ENCODE results near the gene MYH15.

Gene MYH15

GRCh38 chr3:108472001-108472591 is 38.3 kb downstream of the MYH15 start:
- no peak for DNase-seq (ENCODE audit: low read depth in 1 of 2, low spot score in 1 of 2)

DNA sequence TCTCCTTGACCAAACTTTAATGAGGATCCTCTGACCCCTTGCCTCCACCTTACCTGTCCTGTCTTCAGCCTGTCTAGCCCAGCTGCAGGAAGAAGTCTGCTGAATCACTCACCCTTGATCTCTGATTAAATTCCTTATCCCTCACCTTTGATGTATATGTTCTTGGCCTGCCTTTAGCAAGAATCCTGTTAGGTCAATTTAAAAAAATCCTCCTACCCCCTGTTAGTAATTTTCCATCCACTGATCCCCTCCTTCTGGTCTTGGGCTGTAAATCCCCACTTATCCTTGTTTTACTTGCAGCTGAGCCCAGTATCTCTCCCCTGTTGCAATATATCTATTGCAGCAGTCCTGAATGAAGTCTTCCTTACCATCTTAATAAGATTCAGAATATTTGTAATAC is 39.0 kb downstream of the MYH15 start:
- DNase-seq (ENCODE audit: low read depth in 1 of 2, low spot score in 1 of 2) = no peak

DNA sequence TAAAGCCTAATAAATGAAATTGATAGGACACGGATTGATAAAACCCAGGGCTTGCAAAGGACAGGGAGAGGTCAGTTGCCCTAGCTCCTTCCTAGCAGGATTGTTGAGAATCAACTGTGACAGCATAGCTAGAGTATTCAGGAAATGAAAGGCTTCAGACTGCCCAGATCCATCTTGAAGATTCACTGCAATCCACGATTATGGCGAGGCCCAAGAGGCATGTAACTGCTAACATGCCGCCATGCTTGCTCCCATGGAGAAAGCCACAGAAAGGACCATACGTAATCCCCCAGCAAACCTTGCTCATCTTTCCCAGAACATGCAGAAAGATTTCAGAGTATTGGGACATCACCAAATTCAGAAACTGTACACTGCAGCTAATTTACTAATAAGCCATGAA is 41.3 kb downstream of the MYH15 start:
- DNase-seq (ENCODE audit: low read depth in 1 of 2, low spot score in 1 of 2) = no peak

GRCh38 chr3:108468577-108468976 is 41.8 kb downstream of the MYH15 start:
- no peak for DNase-seq (ENCODE audit: low read depth in 1 of 2, low spot score in 1 of 2)

DNA sequence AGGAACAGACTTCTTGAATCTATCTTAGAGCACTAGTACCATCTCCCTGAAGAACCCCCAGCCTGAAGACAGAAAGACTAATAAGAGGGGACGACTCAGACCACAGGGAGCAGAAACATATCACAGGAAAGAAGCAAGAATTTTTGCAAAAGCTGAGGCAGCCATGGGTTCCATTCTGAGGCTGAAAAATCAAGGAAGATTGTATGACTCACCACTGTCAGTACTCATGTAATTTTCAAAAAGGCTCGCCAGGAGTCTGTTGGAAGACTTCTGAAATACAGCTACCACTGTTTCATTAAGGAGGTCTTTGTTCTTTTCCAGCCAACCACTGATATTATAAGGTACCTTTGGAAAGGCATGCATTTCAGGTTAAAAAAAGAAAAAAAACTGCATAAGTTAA is 47.5 kb downstream of the MYH15 start:
- no peak for DNase-seq (ENCODE audit: low read depth in 1 of 2, low spot score in 1 of 2)

DNA sequence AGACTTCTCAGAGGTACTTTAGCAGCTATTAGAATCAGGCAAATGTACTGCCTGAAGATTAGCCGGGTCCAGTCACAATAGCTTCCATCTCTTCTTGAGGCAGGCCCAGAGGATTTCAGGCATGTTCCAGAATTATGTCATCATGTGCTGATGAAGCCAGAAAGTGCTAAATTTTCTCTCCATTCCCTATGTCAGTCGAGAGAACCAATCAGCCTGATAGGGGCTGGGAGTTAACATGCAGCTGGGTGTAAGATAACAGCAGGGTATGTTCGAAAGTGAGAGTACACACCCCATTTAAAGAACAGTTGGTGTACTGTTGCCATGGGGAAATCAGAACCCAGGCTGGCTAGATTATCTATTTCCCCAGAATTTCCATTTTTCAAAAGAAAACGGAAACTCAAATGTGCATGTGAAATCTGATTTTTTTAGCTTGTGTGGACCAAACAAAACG is 48.7 kb downstream of the MYH15 start:
- no peak for DNase-seq (ENCODE audit: low read depth in 1 of 2, low spot score in 1 of 2)

DNA sequence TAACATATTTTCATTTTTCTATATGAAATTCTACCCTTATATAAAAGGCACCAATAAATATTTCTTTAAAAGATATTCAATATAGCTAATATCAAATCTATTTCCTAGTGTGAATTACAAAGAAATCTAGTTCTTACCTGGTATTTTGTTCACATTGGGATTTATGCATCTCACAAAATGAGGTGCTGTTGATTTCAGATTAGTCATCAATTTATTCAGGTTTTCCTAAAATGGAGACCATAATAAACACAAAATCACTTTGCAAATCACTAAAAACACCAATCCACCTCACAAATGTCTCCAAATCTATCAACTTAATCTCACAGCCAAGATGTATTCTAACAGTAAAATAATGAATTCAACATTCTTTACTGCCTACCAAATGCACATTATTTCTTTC is 51.2 kb downstream of the MYH15 start:
- DNase-seq (ENCODE audit: low read depth in 1 of 2, low spot score in 1 of 2) = no peak

- DNase-seq (ENCODE audit: low read depth in 1 of 2, low spot score in 1 of 2) = no peak
Observed at GRCh38 chr3:108455212-108455705, 55.1 kb downstream of the MYH15 start.

DNA sequence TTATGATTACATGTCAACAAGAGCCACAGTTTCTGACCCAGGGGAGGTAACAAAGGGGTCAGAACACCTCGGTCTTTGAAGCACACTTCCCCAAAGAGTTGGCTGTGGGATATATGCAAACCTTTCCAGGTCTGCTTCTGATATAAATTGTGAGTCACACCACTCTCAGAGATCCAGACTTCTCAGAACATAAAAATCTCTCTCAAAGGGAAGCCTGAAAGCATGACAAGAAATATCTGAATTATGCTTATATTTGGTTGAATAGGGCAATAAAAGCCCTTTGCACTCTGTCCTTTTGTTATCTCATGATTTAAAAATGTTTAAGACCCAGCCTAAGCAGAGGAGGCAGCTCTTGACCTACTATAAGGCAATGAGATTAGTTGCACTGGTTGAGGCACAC is 56.8 kb downstream of the MYH15 start:
- no peak for DNase-seq (ENCODE audit: low read depth in 1 of 2, low spot score in 1 of 2)

DNA sequence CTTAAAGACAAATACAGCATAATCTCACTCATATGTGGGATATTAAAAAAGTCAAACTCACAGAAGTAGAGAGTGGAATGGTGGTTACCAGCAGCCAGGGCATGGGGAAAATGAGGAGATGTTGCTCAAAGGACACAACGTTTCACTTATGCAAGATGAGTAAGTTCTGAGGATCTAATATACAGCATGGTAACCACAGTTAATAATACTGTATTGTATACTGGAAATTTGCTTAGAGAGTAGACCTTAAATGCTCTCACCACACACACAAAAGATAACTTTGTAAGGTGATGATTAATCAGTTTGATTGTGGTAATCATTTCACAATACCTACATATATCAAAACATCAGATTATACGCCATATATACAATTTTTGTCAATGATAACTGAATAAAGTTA is 60.0 kb downstream of the MYH15 start:
- DNase-seq (ENCODE audit: low read depth in 1 of 2, low spot score in 1 of 2) = no peak

- DNase-seq (ENCODE audit: low read depth in 1 of 2, low spot score in 1 of 2) = no peak
Observed at GRCh38 chr3:108448593-108448992, 61.8 kb downstream of the MYH15 start.

GRCh38 chr3:108447096-108447847 is 63.1 kb downstream of the MYH15 start:
- no peak for DNase-seq (ENCODE audit: low read depth in 1 of 2, low spot score in 1 of 2)

DNA sequence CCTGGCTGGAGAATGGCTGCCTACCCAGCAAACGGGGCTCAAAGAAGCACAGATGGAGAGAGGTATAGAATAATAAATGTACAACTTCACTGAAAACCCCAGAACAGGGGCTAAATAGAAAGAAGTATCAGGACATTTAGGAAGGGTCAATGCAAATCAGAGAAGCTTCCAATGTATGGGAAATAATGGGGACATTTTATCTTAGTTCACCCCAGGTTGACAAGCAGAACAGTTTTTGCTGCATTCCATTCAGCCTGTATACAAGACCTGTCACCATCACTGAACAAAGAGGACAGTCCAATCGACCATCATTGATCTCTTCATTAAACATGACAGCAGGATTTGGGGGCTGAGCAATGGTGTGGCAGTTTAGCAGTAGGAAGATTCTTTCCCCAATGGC is 68.1 kb downstream of the MYH15 start:
- DNase-seq (ENCODE audit: low read depth in 1 of 2, low spot score in 1 of 2) = no peak

DNA sequence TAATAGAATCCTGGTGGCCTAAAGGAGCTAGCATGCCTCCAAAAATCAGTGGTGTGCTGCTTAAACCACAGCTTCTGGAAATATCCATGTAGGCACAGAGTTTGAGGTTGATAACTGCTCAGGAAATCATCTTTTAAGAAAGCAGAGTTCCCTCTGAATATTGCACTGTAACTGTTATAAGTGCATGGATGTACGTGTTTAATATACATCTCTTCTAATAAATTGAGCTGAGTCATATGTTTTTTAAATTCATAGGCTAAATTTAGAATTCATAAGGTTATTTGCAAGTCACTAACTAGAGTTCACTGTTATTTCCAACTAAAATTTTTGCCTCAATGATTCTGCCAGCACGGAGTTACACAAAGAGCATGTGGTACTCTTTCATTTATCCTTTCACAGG is 68.9 kb downstream of the MYH15 start:
- no peak for DNase-seq (ENCODE audit: low read depth in 1 of 2, low spot score in 1 of 2)

- DNase-seq (ENCODE audit: low read depth in 1 of 2, low spot score in 1 of 2) = no peak
Observed at GRCh38 chr3:108441071-108441507, 69.3 kb downstream of the MYH15 start.

DNA sequence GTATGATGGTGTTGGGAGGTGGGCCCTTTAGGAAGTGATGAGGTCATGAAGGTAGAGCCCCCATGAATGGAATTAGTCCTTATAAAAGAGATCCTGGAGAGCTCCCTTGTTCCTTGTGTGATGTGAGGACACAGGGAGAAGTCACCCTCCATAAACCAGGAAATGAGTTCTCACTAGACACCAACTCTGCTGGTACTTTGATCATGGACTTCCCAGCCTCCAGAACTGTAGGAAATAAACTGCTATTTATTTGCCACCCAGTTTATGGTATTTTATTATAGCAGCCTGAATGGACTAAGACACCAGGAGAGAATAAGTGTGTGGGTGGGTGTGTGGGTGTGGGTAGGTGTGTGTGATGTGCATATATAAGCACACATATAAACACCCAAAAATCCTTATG is 71.9 kb downstream of the MYH15 start:
- no peak for DNase-seq (ENCODE audit: low read depth in 1 of 2, low spot score in 1 of 2)

GRCh38 chr3:108437439-108437838 is 73.0 kb downstream of the MYH15 start:
- DNase-seq (ENCODE audit: low read depth in 1 of 2, low spot score in 1 of 2) = no peak

GRCh38 chr3:108433928-108434327 is 76.5 kb downstream of the MYH15 start:
- no peak for DNase-seq (ENCODE audit: low read depth in 1 of 2, low spot score in 1 of 2)

- DNase-seq (ENCODE audit: low read depth in 1 of 2, low spot score in 1 of 2) = no peak
Observed at GRCh38 chr3:108432431-108432830, 78.0 kb downstream of the MYH15 start.

DNA sequence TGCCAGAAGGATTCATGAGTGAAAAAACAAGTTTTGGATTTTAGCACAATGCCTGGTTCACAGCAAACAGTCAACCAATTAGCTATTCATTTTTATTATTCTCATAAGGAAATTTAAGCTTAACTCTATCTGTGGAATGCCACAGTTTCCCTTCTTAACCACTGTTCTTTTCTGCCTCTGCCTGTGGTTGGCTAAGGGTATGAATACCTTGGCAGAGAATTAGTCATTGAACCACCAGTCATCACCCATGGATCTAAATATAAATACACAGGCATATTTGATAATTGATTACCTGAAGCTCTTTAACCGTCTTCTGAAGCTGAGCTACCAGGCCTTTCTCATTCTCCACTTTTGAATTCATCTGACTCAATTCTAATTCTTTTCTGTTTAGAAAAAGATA is 79.9 kb downstream of the MYH15 start:
- no peak for DNase-seq (ENCODE audit: low read depth in 1 of 2, low spot score in 1 of 2)

DNA sequence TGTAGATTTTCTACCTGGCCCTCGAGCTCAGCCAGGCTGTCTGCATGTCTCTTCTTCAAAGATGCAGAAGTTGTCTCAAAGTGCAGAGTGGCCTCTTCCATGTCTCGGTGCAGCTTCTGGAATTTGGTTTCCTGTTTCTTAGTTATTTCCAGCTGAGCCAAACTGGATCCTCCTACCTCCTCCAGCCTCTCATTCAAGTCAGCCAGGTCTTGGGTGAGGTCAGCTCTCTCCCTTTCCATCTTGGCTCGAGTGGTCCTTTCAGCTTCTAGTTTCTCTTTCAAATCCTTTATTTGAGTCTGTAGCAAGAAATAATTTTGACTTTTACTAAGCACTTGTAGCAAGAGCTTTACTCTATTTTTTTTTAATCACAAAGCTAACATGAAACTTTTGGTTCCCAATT is 81.8 kb downstream of the MYH15 start:
- no peak for DNase-seq (ENCODE audit: low read depth in 1 of 2, low spot score in 1 of 2)

- no peak for DNase-seq (ENCODE audit: low read depth in 1 of 2, low spot score in 1 of 2)
Observed at GRCh38 chr3:108420926-108421325, 89.5 kb downstream of the MYH15 start.

Data from activated T-helper 1 cell treated with anti-CD3 and anti-CD28 coated beads, Interleukin-2, amount 50 U/mL, for 16 hours (primary cell).